Stimulated activated CD8-positive, alpha-beta memory T cell treated with anti-CD3 and anti-CD28 coated beads, Interleukin-4, amount 100 ng/mL, for 4 hours (primary cell): Measurements from ENCODE around the gene ANKRD44.
"Not testable (repeated sequence)": the region's sequence is repeated elsewhere in the genome, so short reads cannot be mapped to it uniquely, and the experiment has no call there.

Experiments
- DNase-seq, 2 donors: peaks; one replicate each; pipeline ENCODE4 v3.0.0-alpha.2; 2020; ENCODE audit warnings: low read depth in 2 of 2, low spot score in 1 of 2

The ANKRD44 gene

GRCh38 chr2:197310271-197310985 lies at the start of gene ANKRD44:
Gene ANKRD44, minus strand, starts transcription at chr2:197310780. Its CDS starts 176 bp downstream, at chr2:197310604.
- peak; percentile 65 to 82 for DNase-seq

DNA sequence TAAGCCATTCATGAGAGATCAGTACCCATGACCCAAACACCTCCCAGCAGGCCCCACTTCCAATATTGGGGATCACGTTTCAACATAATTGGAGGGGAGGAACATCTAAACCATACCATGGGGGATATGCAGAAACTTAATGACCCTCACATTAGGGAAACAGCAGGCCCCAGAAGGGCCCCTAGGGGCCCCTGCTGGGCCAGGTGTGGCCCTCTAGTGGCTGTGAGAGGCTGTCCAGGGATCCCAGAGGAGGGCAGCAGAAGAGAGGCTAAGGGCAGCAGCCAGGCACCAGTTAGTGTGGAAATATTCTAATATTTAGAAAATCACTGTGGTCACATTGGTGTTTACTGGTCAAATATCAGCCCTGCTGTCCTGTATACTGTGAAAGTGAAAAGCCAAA lies 49.3 kb upstream of the ANKRD44 start:
- no peak for DNase-seq

GRCh38 chr2:197358931-197359330 lies 48.4 kb upstream of the ANKRD44 start:
- no peak for DNase-seq

- DNase-seq = no peak
Observed at GRCh38 chr2:197357986-197358385, 47.4 kb upstream of the ANKRD44 start.

GRCh38 chr2:197356136-197356535 lies 45.6 kb upstream of the ANKRD44 start:
- DNase-seq = no peak

DNA sequence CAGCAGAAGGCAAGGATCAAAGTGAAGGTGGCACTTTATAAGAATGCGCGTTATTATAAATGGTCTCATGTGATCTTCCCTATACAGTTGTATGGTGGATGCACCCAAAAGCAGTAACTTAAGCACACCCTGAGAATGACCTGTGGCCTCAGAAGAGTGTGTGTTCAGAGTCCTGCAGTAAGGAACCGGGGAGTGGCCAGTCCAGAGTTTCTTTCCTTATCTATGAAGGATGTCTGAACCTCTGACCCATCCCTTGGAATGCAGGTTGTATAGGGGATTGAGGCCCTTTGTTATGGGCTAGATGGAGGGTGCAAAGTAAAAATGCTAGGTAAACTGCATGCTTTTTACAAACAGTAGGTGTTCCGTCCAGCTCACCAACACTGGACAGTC lies 43.6 kb upstream of the ANKRD44 start:
- no peak for DNase-seq

DNA sequence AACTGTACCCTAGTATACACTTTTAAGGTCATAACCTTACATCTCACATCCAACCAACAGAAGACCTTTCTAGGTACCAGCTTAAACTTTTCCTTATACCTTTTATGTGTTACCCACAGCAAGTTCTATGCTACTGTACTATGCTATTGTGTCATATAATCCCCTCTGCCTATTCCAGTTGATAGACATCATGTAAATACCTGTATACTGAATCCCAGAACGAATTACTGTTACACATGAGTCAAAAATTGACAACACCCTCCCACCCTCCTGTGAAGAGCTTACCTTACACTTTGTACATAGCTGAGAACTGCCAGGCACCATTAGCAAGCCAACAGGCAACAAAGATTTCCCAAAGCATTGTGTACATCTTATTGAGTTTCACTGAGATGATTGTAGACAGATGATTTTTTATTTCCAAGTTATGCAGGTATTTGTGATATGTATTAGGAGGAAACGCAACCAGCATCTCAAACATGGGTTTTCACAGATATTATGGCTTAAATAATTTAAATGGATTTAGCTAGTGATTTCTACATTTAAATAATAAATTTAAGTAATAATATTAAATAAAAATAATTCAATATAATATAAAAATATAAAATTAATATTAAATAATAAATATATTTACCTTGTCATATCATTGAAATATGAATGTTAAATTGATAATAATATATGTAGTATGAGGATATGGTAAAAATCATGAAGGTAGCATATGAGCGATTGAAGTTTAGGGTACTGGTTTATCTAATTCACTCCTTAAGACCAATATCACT lies 43.0 kb upstream of the ANKRD44 start:
- no peak for DNase-seq

- DNase-seq = no peak
Observed at GRCh38 chr2:197349699-197350098, 39.1 kb upstream of the ANKRD44 start.

- DNase-seq = no peak
Observed at GRCh38 chr2:197348721-197349360, 38.3 kb upstream of the ANKRD44 start.

DNA sequence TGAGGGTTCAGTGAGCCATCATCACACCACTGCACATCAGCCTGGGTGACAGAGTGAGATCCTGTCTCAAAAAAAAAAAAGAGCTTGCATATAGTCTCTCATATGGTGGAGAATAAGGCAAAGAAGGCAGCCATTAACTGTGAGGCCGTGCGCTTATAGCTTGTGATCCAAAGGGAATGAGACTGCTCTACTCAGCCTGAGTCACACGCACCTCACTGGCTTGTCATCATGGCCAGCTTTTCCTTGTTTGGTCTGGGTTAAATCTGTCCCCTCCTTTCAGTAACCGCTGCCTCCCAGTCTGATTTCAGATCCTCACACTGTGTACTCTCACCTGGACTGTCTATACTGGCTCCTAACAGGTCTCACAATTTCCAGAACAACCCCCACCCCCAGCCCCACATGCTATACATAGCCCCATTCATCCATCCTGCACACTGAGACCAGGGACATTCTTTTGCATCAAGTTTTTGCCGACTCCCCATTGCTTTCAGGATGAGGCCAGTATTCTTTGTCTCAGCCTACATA lies 35.3 kb upstream of the ANKRD44 start:
- no peak for DNase-seq

DNA sequence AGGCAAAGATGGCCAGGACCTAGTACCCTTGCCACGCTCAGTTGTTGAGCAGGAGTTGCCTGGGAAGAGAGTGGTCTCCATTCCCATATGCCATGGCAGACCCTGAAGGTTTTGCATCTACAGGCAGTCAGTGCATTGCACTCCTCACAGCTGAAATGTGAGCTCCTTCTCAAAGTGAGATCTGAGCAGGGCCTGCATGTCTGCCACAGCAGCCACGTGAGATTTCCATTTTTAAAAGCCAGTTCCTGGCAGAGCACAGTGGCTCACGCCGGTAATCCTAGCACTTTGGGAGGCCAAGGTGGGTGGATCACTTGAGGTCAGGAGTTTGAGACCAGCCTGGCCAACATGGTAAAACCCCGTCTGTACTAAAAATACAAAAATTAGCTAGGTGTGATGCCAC lies 33.4 kb upstream of the ANKRD44 start:
- not testable (repeated sequence) for DNase-seq

GRCh38 chr2:197340591-197340990 lies 30.0 kb upstream of the ANKRD44 start:
- no peak for DNase-seq

GRCh38 chr2:197339496-197340220 lies 29.1 kb upstream of the ANKRD44 start:
- DNase-seq = no peak

DNA sequence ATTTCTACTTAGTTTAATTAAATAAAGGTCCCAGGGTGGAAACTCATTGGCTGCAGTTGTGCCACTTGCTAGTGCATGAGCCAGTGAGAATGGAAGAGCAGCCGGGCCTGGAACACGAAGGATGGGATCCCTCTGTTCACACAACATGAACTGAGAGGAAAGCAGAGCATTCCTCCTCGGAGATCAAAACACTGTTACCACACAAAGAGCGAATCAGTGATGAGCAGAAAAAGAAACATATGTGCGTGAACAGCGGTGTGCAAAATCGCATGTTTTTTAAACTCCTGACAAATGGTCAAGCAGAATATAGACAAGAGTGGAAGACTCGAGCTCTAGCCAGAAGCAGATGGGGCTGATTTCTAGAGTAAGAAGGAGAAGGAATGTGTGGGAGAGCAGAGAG lies 28.4 kb upstream of the ANKRD44 start:
- no peak for DNase-seq

GRCh38 chr2:197332641-197333040 lies 22.1 kb upstream of the ANKRD44 start:
- DNase-seq = no peak

DNA sequence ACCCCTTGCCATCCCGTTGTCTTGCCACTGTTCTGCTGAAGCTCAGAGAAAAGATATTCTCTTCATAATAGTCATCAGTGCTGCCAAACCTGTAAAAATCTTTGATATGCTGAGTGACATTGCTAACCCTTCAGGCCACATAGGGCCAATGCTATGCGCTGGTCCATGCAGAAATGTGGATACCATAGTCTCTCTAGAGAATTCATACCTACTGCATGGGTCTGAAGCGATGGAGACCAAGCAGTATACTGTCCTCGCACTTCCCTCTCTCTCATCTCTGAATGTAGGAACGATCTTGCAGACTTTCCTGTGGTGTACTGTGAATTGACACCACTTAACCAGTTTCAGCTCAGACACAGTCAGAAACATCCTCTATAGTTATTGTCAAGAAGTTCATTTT lies 17.9 kb upstream of the ANKRD44 start:
- DNase-seq = no peak

- DNase-seq = no peak
Observed at GRCh38 chr2:197327472-197328098, 17.0 kb upstream of the ANKRD44 start.

DNA sequence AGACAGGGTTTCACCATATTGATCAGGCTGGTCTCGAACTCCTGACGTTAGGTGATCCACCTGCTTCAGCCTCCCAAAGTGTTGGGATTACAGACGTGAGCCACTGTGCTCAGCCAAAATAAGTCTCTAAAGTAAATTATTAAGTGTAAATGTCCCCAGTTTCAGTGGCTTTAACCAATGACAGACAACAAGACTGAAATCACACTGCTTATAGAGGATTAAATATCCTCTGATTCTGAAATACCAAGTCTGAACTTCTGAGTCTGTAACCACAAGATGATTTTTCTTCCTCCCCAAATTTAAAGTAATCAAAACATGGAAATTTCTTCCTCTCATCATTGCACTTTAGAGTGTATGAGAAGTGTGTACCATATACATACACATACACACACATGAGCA lies 16.5 kb upstream of the ANKRD44 start:
- DNase-seq = no peak

DNA sequence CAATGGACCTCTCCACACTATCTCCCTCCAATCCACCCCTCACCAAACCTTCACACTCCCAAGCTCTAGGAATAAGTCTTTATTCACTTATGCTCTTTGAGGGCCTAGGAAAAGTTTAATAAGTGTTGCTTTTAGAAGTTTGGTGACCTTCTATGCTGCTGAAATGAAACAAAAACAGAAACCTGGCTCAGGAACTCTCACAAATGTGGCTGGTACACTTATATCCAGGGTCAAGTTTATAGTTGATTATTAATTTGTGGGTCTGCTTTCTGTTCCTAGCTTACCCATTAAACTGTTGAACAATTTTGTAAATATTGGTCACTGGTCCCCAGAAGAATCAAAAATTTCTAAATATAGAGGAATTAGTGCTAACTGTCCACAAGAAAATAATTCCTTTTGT lies 14.2 kb upstream of the ANKRD44 start:
- no peak for DNase-seq
